Measurements from ENCODE around the gene TMTC3.
"Not testable (repeated sequence)": the region's sequence is repeated elsewhere in the genome, so short reads cannot be mapped to it uniquely, and the experiment has no call there.

The TMTC3 gene

GRCh38 chr12:88166179-88166578 lies 24.1 kb downstream of the TMTC3 start:
- no peak for DNase-seq (ENCODE audit: low spot score)

GRCh38 chr12:88167384-88167783 lies 25.3 kb downstream of the TMTC3 start:
- no peak for DNase-seq (ENCODE audit: low spot score)

GRCh38 chr12:88172844-88173407 lies 30.8 kb downstream of the TMTC3 start:
- no peak for DNase-seq (ENCODE audit: low spot score)

GRCh38 chr12:88175544-88175943 lies 33.4 kb downstream of the TMTC3 start:
- DNase-seq (ENCODE audit: low spot score), result no peak

GRCh38 chr12:88179436-88180014 lies 37.4 kb downstream of the TMTC3 start:
- no peak for DNase-seq (ENCODE audit: low spot score)

GRCh38 chr12:88181881-88182280 lies 39.8 kb downstream of the TMTC3 start:
- DNase-seq (ENCODE audit: low spot score), result no peak

- DNase-seq (ENCODE audit: low spot score), result no peak
These were observed 40.3 kb downstream of the TMTC3 start for GRCh38 chr12:88182416-88182815.

GRCh38 chr12:88184196-88184595 lies 42.1 kb downstream of the TMTC3 start:
- DNase-seq (ENCODE audit: low spot score), result no peak

- DNase-seq (ENCODE audit: low spot score), result no peak
These were observed 43.2 kb downstream of the TMTC3 start for GRCh38 chr12:88185279-88185678.

- DNase-seq (ENCODE audit: low spot score), result no peak
These were observed 43.9 kb downstream of the TMTC3 start for GRCh38 chr12:88185988-88186387.

GRCh38 chr12:88187571-88187970 lies 45.5 kb downstream of the TMTC3 start:
- no peak for DNase-seq (ENCODE audit: low spot score)

- no peak for DNase-seq (ENCODE audit: low spot score)
These were observed 46.1 kb downstream of the TMTC3 start for GRCh38 chr12:88188180-88188579.

GRCh38 chr12:88192426-88192825 lies 50.3 kb downstream of the TMTC3 start:
- no peak for DNase-seq (ENCODE audit: low spot score)

- no peak for DNase-seq (ENCODE audit: low spot score)
These were observed 52.8 kb downstream of the TMTC3 start for GRCh38 chr12:88194868-88195267.

- DNase-seq (ENCODE audit: low spot score), result no peak
These were observed 57.9 kb downstream of the TMTC3 start for GRCh38 chr12:88200029-88200428.

GRCh38 chr12:88202500-88202899 lies 60.4 kb downstream of the TMTC3 start:
- DNase-seq (ENCODE audit: low spot score), result no peak

- DNase-seq (ENCODE audit: low spot score), result no peak
These were observed 64.5 kb downstream of the TMTC3 start for GRCh38 chr12:88206601-88207000.

GRCh38 chr12:88207921-88208620 lies 66.0 kb downstream of the TMTC3 start:
- no peak for DNase-seq (ENCODE audit: low spot score)

GRCh38 chr12:88208661-88209060 lies 66.6 kb downstream of the TMTC3 start:
- DNase-seq (ENCODE audit: low spot score), result no peak

- DNase-seq (ENCODE audit: low spot score), result not testable (repeated sequence)
These were observed 68.2 kb downstream of the TMTC3 start for GRCh38 chr12:88210311-88210710.

- no peak for DNase-seq (ENCODE audit: low spot score)
These were observed 76.2 kb downstream of the TMTC3 start for GRCh38 chr12:88218293-88218692.

GRCh38 chr12:88219861-88220260 lies 77.8 kb downstream of the TMTC3 start:
- no peak for DNase-seq (ENCODE audit: low spot score)

- DNase-seq (ENCODE audit: low spot score), result no peak
These were observed 81.4 kb downstream of the TMTC3 start for GRCh38 chr12:88223519-88223918.

- DNase-seq (ENCODE audit: low spot score), result no peak
These were observed 83.7 kb downstream of the TMTC3 start for GRCh38 chr12:88225776-88226175.

Measured in ecto neural progenitor cell (in vitro differentiated cells).